Stimulated activated CD4-positive, alpha-beta T cell treated with anti-CD3 and anti-CD28 coated beads, Interleukin-4, amount 100 ng/mL, for 4 hours (primary cell): ENCODE measurements around the gene ZNF451.
A peak's percentile ranks its signal among the peaks of the same experiment; 100 is the strongest.

Experiments
- DNase-seq, 2 experiments: peaks; one replicate each; pipeline ENCODE4 v3.0.0-alpha.2; 2020

The ZNF451 gene

DNA sequence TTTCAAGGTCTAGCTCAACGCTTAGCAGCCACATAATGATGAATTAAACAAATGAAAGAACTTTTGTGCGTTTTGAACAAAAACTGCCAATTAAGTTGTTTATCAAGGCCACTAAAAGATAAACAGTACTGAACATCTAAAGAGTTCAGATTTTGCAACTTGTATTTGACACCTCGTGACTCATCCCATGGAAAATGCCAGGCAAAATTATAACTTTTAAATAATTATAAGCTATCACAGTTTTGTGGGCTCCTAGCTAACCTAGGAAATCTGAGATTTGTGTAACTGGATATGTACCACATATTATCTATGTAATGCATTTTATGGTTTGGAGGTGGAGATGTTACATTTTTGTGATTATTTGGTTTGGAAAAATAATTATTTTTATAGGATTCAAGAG lies 72.5 kb downstream of the ZNF451 start:
- DNase-seq = no peak

DNA sequence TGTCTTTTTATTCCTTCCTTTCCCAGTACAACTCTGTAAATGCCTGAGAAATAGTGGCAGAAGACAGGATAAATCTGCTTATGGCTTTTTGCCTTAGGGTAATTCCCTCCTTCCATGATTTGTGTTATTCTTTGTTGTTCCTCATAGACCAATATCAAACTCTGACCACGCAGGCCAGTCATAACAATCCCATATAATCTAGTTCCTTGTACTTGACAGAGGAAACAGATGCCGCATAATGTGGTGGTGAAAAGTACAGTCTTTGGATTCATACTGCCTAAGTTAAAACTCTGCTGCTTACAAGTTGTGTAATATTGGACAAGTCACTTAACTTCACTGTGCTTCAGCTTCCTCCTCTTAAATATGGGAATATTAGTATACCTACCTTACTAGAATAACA lies 74.0 kb downstream of the ZNF451 start:
- DNase-seq = no peak

DNA sequence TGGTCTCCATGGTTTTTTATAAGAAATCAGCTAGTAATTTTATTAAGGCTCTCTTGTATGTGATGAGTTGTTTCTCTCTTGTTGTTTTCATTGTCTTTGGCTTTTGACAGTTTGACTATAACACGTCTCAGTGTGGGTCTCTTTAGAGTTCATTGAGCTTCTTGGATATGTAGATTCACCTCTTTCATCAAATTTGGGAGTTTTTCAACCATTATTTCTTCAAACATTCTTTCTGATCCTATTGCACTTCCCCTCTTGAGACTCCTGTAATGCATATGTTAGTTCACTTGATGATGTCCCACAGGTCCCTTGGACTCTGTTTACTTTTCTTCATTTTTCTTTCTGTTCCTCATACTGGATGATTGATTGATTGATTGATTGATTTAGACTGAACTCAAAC lies 75.1 kb downstream of the ZNF451 start:
- no peak for DNase-seq

DNA sequence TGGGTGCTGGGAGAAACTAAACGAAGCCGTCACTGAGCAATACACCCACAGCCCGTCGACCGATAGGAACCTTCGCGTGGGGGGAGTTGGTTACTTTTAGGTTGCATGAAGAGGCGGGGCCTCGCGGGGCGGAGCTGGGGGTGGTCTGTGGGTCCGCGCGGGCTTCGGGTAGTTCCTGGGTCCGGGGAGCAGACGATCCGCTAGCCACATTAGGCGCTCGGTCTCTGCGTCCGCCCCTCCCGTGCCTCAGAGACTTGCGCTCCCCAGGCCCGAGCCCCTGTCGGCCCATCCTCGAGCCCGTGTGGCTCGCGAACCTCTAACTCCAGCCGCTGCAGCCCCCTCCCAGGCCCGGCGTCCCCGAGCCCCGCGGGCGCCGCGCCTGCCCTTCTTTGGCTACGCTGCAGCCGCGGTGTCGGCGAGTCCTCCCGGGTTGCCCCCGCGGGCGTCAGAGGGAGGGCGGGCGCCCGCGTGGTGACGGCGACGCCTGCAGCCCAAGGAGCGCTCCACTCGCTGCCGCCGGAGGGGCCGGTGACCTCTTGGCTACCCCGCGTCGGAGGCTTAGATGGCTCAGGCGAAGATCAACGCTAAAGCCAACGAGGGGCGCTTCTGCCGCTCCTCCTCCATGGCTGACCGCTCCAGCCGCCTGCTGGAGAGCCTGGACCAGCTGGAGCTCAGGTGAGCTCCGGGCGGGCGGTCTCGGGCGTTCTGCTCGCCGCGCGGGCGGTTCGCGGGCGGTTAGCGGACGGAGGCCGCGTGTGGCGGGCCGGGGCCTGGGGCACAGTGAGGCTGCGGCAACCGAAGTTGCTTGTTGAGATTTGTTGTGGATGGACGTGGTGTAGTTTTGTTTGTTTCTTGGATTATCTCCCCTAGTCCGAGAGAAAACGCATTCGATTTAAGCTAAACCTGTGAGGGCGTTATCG lies 82.4 kb downstream of the ZNF451 start, which contains the start of gene BAG2:
TSS of gene BAG2 (plus strand) at position 191 of the 920 bp plus-strand sequence. CDS start at position 563, 372 bp downstream.
- DNase-seq = peak; percentile 87 to 89

DNA sequence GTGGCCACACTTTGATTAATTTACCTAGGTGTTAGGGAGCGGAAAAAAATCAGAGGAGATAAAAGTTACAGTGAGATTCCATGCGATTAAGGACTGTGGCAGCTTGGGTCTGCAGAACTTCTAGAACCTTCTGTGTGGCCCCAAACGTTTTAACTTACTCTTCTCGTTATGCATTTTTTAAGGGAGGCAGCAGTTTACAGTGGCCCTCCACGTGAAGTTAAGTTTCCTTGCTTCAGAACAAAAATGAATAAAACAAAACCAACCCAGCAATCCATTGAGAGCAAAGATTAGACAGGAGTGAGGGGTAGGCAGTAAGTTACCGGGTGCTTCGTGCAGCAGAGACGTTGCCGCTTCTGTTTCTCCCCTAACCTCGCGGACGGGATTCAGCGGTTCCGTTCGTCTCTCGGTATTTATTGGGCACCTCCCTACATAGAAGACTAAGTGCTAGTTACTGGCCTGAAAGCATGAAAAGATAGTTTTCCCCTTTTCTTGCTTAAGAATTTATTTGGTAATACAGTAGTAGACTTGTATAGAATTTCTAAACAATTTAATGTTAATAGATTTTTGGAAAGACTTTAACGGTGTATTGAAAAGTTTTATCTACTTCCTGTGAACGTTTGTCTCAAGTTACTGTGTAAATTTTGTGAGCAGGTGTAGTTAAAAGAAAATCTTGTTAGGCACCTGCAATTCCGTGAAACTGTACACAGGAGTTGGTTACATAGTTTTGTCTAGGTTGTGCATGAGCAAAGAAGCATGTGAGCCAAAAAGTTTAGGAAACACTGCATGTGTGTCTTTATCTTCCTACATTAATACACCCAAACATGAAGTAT lies 83.3 kb downstream of the ZNF451 start:
- DNase-seq = peak in 1 of 2 experiments; percentile 16

DNA sequence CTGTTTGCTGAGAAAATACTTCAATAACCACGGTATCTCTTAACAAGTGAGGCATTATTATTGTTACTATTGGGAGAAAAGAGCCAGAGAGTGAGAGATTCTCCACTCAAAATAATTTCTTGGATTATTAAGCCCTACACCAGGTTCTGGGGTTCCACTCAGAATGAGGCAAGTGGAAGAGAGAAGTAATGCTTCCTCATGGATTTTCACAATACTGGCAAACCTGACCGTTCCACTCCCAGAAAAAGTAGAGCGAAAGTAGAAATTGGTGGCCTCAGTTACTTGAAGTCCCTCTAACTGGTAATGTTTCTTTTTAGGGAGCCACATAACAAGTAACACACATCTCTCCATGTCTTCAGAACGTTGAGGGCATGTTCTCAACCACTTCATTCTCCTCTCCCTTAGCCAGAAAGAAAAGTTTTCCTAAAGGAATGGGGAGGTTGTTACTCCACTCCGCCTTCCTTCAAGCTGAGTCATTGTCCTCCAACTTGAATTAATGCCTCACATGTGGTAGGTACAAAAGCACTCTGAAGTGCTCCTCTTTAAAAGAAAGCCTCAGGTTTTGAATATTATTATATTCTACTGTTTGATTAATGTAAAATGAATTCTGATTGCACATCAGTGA lies 84.0 kb downstream of the ZNF451 start:
- no peak for DNase-seq

DNA sequence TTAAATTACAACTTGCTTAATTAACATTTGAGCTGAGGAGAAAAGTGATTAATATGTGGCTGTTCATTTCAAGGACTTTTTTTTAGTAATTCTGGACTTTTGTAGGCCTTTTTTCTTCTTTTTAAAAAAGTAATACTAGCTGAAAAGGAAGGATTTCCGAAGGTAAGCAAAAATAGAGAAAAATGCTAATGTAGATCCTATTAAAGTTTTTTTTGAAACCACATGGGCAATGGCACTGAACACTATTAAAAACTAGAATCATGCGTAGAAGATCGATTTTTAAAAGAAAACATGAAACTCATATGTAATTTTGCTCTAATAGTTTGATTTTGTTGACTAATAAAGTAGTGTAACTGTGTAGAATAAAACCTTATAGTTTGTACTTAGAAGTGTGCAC lies 84.5 kb downstream of the ZNF451 start:
- no peak for DNase-seq

DNA sequence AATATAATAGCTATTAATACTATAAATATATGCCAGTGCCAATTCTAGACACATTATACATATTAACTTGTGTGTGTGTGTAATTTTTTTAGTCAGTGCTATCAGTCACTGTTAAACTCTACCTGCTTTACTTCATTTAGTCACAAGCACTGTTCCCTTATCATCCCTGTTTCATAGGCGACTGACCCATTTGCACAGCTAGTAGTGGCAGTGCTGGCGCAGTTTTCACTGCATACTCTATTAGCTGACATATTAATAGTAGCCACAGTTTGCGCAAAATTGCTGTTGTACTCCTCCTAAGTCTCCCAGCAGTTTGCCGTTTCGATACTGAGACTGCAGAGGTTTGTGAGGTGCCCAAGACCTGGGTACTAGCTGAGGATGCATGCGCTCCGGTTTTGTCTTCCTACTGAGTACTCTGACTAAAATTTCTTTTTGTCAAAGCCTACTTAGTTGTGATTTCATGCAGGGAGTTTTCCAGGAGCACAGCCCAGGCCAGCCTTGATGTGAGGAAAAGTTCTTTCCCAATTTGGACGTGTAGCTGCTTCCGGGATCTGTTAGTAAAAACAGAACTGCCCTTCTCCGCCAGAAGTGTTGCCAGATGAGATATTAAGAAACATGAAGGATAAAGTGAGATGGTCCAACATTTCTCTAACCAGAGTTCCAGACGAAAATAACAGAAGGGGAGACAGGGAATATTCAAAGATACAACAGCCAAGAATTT lies 87.7 kb downstream of the ZNF451 start:
- no peak for DNase-seq

DNA sequence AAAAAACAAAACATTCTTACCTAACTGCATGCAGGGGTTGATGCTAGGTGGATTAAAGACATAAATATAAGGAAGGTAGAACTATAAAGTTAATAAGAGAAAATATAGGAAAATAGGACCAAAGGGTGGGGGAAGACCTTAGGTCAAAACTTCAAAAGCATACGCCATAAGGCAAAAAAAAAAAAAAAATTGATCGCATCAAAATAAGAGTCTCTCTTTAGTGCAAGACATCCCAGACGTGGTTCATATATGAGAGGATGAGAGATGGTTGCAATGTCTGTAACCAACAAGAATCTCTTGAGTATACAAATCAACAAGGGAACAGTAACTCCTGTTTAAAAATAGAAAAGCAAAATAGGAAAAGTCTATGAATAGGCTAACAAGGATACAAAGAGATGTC lies 90.6 kb downstream of the ZNF451 start:
- DNase-seq = no peak

DNA sequence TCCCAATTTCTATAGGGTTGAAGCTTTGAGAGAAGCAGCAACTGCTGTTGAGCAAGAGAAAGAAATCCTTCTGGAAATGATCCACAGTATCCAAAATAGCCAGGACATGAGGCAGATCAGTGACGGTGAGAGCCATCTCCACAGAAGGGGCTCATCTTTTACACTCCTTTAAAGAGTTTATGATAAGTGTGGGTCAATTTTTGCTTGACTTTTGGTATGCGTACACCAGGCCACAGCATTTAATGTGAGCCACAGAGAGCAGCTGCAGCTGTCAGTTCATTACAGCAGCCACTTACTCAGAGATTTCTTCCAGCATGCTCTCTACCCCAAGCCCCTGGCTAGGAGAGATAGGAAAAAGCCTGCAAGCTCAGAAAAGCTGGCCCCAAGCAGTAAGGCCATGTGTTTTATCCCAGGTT lies 92.0 kb downstream of the ZNF451 start:
- no peak for DNase-seq

DNA sequence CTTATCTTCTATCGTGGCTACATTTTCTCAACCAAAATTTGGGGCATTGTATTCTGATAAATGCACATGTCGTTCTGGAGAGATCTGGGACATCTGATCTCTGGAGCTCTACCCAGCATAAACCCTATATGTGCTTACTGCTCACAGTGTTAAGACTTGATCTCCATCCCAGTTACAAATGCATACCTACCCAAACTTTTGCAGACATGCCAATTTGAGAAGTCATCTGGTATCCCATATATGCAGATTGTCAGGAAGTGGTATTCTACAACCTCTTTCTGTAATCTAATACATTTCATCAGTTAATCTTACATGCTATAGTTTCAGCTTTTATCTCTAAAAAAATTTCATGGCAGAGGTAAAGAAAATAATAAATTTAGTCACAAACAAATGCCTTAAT lies 93.3 kb downstream of the ZNF451 start:
- no peak for DNase-seq

DNA sequence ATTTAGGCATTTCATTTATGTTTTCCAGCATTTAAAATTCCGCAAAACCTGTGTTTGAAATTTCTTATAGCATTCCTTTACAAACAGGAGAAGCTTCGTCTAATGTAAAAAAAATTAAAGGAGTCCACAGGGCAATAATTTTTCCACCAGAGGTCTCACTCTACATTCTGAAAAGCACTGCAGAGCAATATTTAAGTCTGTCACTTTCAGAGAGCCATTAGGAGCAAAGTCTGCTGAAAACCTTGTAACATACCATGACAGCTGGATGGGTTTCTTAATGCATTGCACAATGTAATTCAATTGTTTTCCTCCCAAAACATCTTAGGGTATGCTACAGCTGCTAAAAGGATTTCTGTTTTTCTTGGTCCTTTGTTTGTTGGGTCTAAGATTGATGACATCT lies 100.2 kb downstream of the ZNF451 start:
- no peak for DNase-seq

DNA sequence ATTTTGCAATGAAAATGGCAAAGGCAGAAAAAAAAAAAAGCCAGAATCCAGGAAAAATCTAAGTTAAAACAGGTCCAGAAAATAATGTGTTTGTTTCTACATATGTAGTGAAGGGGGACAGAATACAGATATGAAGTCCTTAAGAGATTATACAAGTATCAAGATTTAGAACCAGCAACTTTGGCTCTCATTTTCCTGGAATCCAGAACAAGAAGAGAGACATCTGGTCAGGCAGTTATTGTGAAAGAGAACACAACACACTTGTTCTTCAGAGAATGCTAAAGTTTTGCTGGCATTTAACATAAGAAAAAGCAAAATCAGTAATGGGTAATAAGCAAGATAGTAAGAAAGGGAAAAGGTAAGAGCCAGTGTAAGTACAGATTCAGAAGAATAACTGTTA lies 103.2 kb downstream of the ZNF451 start:
- DNase-seq = no peak

DNA sequence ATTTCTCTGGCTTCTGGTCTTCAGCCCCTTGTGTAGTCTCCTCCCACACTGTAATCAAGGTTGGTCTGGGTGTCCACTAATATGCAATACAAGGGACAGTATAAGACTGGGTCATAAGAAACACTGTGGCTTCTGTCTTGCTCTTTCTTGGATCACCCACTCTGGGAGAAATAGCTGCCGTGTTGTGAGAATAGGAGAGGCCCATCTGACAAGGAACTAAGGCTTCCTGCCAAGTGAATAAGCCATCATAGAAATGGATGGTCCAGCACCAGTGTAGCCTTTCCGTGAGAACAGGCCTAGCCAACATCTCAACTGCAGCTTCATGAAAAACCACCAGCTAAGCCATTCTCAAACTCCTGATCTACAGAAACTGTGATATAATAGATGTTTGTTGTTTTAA lies 105.5 kb downstream of the ZNF451 start:
- DNase-seq = no peak

DNA sequence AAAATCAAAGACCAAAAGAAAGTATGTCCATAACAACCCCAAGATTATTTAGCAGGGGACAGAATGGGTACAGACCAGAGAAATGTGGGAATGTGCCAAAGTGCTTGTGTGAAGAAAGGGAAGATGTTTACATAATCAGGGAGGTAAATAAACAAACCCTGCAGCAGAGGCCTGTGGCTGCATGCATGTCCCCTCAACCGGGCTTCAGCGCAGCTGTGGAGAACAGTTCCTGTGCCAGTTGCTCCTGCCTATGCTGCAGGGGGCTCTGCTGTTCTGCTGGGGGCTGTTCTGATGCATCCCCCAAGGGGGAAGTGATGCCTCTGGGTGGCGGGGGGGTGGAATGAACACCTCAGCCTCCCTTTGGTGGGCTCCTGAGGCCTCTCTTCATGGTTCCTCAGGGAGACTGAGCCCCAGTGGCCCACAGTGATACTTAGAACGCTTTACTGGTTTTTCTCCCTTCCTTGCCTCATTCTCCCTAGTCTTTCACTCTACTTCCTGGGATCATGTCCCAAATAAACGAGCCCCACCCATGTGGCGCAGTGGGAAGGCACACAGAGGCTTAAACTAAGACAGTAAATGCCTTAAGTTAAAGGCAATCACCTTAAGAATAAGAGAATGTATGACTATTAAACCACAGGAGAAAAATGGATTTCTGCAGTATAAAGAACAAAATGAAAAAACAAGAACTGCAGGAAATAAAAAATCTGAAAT lies 109.1 kb downstream of the ZNF451 start:
- no peak for DNase-seq

DNA sequence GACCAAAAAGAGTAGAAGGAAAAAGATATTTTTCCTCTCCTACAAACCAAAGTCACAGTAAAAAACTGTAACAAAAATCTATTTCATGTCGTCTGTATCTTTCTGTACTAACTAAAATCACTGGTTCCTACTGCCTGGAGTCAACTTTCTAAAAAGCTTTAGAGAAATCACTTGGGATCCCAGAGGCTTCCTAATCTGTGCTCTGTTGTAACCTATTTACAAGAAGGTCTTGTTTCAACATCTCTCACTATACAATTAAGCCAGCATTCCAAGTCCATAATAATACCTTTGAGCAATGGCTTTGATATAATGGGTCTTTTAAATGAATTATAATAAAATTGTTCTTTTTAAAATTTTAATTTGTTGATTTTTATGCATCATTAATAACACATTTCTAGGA lies 111.7 kb downstream of the ZNF451 start:
- no peak for DNase-seq

DNA sequence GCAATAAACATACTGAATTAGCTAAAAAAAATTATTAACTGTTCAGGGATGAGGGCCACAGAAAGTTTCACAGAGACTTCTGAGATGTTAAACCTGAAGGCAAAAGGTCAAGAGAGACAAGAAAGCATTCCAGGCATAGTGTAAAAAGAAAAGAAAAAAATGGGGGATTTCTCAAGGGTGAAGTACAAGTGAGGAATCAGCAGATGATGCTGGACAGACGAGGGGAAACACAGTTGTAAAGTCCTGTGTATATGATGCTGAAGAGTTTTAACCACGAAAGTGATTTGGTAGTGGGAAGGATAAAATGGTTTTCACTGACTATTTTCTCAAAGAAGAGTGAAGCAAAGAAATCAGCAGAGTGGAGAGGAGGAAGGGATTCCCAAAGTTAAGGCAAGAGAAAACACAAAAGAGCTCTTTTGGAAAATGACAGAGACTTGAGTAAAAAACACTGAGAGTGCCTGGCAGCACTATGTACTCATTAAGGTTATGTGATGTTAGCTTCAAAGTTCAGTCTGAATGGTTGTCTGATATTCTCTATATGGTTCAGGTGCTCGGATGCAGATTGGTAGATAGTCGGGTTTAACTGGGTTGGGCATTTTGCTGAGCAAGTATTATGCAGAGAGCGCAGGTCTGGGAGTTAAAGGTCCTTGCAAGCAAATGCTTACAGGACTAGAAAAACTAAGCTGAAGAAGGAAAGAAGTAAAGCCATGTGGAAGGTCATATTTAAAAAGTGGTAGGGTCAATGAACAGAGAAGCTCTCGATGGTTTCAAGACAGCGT lies 115.8 kb downstream of the ZNF451 start:
- DNase-seq = no peak

DNA sequence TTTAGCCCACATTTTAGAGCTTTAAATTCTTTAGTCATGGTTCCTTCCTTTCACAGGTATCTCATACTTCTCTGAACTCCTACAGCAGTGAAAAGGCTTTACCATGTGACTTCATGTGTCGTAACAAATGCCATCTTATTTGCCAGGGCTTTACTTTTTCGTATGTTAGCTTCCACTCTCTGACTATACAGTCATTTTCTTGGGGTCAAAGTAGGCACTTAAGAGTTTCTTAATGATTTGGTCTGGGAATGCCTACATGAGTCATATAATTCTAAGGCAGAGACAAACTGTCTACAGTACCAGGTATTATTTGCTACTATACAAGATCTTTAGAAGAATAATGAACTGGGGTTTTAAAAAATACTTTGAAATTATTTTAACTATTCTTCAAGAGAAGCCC lies 117.2 kb downstream of the ZNF451 start:
- DNase-seq = no peak

DNA sequence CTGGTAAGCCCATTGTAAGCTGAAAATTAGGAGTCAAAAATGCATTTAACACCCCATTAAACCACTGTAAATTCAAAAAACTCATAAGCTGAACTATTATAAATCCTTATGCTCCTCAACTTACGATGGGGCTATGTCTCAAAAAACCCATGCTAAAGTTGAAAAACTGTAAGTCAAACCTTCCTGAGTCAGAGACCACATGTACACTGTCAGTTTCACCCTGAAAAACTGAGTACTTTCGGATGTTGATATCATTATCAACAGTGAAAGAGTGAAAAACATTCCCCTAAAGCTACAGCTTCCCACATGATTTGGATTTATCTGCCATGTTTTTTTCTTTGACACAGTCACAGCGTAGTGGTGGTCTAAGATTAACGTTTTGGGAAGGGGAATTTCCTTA lies 117.9 kb downstream of the ZNF451 start:
- DNase-seq = no peak

DNA sequence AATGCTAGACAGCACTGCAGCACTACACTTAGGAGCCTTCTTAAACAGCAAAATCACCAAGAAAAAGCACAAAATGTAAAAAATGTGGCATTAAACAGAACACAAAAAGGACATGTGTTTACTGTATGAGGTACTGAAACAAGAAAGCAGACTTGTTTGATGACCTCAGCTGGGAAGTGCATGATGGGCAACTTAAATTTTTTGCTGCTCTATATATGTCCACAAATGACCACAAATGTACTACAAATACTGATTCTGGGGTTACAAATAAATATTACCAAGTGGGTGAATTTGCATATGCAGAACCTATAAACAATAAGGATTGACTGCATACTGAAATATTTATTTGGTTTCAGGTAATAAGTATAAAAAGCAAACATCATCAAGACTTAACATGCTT lies 119.0 kb downstream of the ZNF451 start:
- DNase-seq = no peak

DNA sequence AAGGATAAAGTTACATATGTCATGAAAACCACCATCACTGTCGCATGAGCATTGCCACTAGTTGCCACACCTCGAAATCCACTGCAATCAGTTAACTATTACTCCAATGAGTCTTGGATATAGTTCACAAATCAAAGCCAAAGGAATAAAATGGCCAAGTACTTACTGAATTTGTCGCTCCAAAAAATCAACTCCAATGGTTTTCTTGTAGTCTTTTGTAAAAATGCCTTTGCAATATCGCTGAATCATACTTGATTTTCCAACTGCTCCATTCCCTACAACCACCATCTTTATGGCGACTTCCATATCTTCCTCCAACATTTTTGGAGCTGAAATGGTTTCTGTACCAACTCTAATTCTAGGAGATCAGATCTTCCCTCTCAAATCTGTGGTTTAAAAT lies 120.1 kb downstream of the ZNF451 start:
- no peak for DNase-seq
